Peyer's patch (tissue), 4 donors: ENCODE data around the gene EPG5.

ENCODE experiments used
- POLR2A ChIP-seq, 2 donors: fragments of 450-650 bp; IDR thresholded peaks; one replicate each; pipeline ENCODE4 v1.5.1; 2017; ENCODE audit warnings: antibody characterized with exemption in 2 of 2, mild to moderate bottlenecking in 2 of 2, moderate library complexity in 2 of 2
- TF ChIP-seq, protein P1 (sequence below), 6 experiments: fragments of 450-650 bp in 4 of 6; fragments of 200-600 bp in 2 of 6; sonication (generic) in 1 of 6; IDR thresholded peaks; one replicate each; pipeline ENCODE4 v1.5.1; 2017 to 2019; ENCODE audit warnings: antibody characterized with exemption in 6 of 6, mild to moderate bottlenecking in 3 of 6, moderate library complexity in 1 of 6

DNA sequence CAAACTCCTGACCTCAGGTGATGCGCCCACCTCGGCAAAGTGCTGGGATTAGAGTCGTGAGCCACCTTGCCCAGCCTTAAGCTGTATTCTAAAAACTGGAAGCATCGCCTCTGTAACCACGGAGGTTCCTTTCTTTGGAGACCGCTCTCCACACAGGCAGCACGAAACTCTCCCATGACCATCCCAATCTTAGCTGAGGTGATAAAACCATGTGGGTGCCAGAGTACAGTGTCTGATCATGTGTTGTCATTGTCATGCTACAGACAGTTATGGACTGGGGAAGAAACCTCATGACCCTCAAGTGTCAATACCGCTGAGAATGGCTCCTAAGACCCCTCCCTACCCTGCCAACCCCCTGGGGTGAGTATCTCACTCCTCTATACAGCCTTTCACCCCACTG is 41.4 kb upstream of the EPG5 start:
- TF ChIP-seq, protein P1, sequence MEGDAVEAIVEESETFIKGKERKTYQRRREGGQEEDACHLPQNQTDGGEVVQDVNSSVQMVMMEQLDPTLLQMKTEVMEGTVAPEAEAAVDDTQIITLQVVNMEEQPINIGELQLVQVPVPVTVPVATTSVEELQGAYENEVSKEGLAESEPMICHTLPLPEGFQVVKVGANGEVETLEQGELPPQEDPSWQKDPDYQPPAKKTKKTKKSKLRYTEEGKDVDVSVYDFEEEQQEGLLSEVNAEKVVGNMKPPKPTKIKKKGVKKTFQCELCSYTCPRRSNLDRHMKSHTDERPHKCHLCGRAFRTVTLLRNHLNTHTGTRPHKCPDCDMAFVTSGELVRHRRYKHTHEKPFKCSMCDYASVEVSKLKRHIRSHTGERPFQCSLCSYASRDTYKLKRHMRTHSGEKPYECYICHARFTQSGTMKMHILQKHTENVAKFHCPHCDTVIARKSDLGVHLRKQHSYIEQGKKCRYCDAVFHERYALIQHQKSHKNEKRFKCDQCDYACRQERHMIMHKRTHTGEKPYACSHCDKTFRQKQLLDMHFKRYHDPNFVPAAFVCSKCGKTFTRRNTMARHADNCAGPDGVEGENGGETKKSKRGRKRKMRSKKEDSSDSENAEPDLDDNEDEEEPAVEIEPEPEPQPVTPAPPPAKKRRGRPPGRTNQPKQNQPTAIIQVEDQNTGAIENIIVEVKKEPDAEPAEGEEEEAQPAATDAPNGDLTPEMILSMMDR (IDR thresholded peaks at IDR 0.05): no peak
- no peak for TF ChIP-seq POLR2A (IDR thresholded peaks at IDR 0.05)
